Glutamatergic neuron (in vitro differentiated cells): ENCODE results near the gene LIMS2. TPM values are rescaled to one million over a fixed set of nuclear protein-coding genes. Genes with fewer than 3 reads are reported as not detected.

Experiments used
- DNase-seq: peaks from one replicate; pipeline ENCODE4 v3.0.0; 2022
- H3K27ac Mint-ChIP-seq: one replicate; pipeline ENCODE4 v1.8.0; 2020; ENCODE audit warnings: mild to moderate bottlenecking, mixed read lengths, inconsistent platforms; ENCODE audit not compliant: unreplicated experiment
- H3K27me3 Mint-ChIP-seq: one replicate; pipeline ENCODE4 v1.8.0; 2020; ENCODE audit warnings: mild to moderate bottlenecking, moderate library complexity, mixed read lengths, inconsistent platforms; ENCODE audit not compliant: unreplicated experiment
- H3K36me3 Mint-ChIP-seq: one replicate; pipeline ENCODE4 v1.8.0; 2020; ENCODE audit warnings: mild to moderate bottlenecking, mixed read lengths, inconsistent platforms; ENCODE audit not compliant: unreplicated experiment
- H3K4me1 Mint-ChIP-seq: one replicate; pipeline ENCODE4 v1.8.0; 2020; ENCODE audit warnings: mild to moderate bottlenecking, low read depth, mixed read lengths, inconsistent platforms; ENCODE audit not compliant: unreplicated experiment
- H3K4me3 Mint-ChIP-seq: one replicate; pipeline ENCODE4 v1.8.0; 2020; ENCODE audit warnings: mild to moderate bottlenecking, mixed read lengths, inconsistent platforms; ENCODE audit not compliant: unreplicated experiment
- H3K9me3 Mint-ChIP-seq: one replicate; pipeline ENCODE4 v1.8.0; 2020; ENCODE audit warnings: mild to moderate bottlenecking, moderate library complexity, mixed read lengths, inconsistent platforms; ENCODE audit not compliant: unreplicated experiment
- CTCF ChIP-seq: fragments of 200-600 bp; sonication (generic); IDR thresholded peaks from one replicate; pipeline ENCODE4 v1.5.0; 2021; ENCODE audit not compliant: partially characterized antibody, unreplicated experiment
- total RNA-seq: library from RNA; stranded (reverse); fragmentation: NEBNext Ultra II Directional; extraction: Animal tissue kit (Norgen Biotek cat#: 25700); gene quantifications from one replicate; pipeline ENCODE4 v1.2.1, GENCODE V29; 2021; ENCODE audit not compliant: unreplicated experiment

The LIMS2 gene
- total RNA-seq, 1 donor from 2014 or later = 0.29 TPM

GRCh38 chr2:127681288-127681804, 6.0 kb upstream of the LIMS2 start:
- H3K36me3 Mint-ChIP-seq = no peaks in the 10 kb centered on the region
- no peak for DNase-seq

GRCh38 chr2:127680706-127681287, 5.5 kb upstream of the LIMS2 start:
- H3K27me3 Mint-ChIP-seq = peaks cover 21% of the 10 kb centered on the region
- H3K36me3 Mint-ChIP-seq = no peaks in the 10 kb centered on the region
- H3K4me3 Mint-ChIP-seq = no peak overlapping the region
- DNase-seq = no peak
- peaks cover 6% of the 10 kb centered on the region for H3K4me1 Mint-ChIP-seq
- peaks cover 2% of the 10 kb centered on the region for H3K9me3 Mint-ChIP-seq
- no peak overlapping the region for H3K27ac Mint-ChIP-seq
- TF ChIP-seq CTCF = no peak

More at GRCh38 chr2:127681288-127681804, 6.0 kb upstream of the LIMS2 start:
- TF ChIP-seq CTCF = no peak
- Mint-ChIP-seq H3K27ac (no peak overlapping the region), H3K4me1 (peaks cover 3% of the 10 kb centered on the region), H3K27me3 (peaks cover 17% of the 10 kb centered on the region), H3K9me3 (no peaks in the 10 kb centered on the region), H3K4me3 (no peak overlapping the region)

- no peaks in the 10 kb centered on the region for H3K36me3 Mint-ChIP-seq
- H3K9me3 Mint-ChIP-seq = peaks cover 2% of the 10 kb centered on the region
- no peak for TF ChIP-seq CTCF
- H3K4me1 Mint-ChIP-seq = peaks cover 6% of the 10 kb centered on the region
- peaks cover 19% of the 10 kb centered on the region for H3K27me3 Mint-ChIP-seq
- no peak overlapping the region for H3K4me3 Mint-ChIP-seq
- DNase-seq = no peak
- H3K27ac Mint-ChIP-seq = no peak overlapping the region
These were observed 4.5 kb upstream of the LIMS2 start for GRCh38 chr2:127679680-127680361.

- TF ChIP-seq CTCF = no peak
- H3K9me3 Mint-ChIP-seq = peaks cover 2% of the 10 kb centered on the region
- no peak overlapping the region for H3K27ac Mint-ChIP-seq
- H3K36me3 Mint-ChIP-seq = no peaks in the 10 kb centered on the region
- H3K4me1 Mint-ChIP-seq = peaks cover 9% of the 10 kb centered on the region
- no peak for DNase-seq
- peaks cover 20% of the 10 kb centered on the region for H3K27me3 Mint-ChIP-seq
- H3K4me3 Mint-ChIP-seq = no peak overlapping the region
These were observed 3.7 kb upstream of the LIMS2 start for GRCh38 chr2:127678991-127679390.

GRCh38 chr2:127678531-127678930, 3.2 kb upstream of the LIMS2 start:
- Mint-ChIP-seq H3K27ac (peak overlapping the region; percentile 40), H3K4me3 (no peak overlapping the region), H3K4me1 (peaks cover 6% of the 10 kb centered on the region), H3K9me3 (peaks cover 2% of the 10 kb centered on the region), H3K36me3 (no peaks in the 10 kb centered on the region), H3K27me3 (peaks cover 20% of the 10 kb centered on the region)
- no peak for DNase-seq
- TF ChIP-seq CTCF = no peak
